Activated B cell treated with CpG ODN at 0.5 μM for 24 hours (primary cell): ENCODE data around the gene ADAMTS17. TPM values are rescaled to one million over a fixed set of nuclear protein-coding genes. Genes with fewer than 3 reads are reported as not detected.

Experiments
- ATAC-seq: fragments of 200-7000 bp; cut with Tn5 transposase; one replicate; pipeline ENCODE4 v1.10.0; 2021; ENCODE audit warnings: low read depth, mild to moderate bottlenecking, moderate library complexity
- CTCF ChIA-PET: fragments of 350-600 bp; sonication (Branson Sonifier 250); formaldehyde crosslinking; loops from one replicate; lab custom pipeline; 2021; ENCODE audit warnings: antibody characterized with exemption; lab: Charles Lee
- POLR2A ChIA-PET: fragments of 350-600 bp; sonication (Branson Sonifier 250); formaldehyde crosslinking; loops from one replicate; lab custom pipeline; 2021; ENCODE audit warnings: antibody characterized with exemption; lab: Charles Lee
- DNase-seq: peaks from one replicate; pipeline ENCODE4 v3.0.0; 2022
- H3K27ac Mint-ChIP-seq: one replicate; pipeline ENCODE4 v1.8.0; 2020; ENCODE audit warnings: mixed read lengths
- H3K27me3 Mint-ChIP-seq: one replicate; pipeline ENCODE4 v1.8.0; 2021; ENCODE audit warnings: mixed read lengths
- H3K36me3 Mint-ChIP-seq: one replicate; pipeline ENCODE4 v1.8.0; 2021; ENCODE audit warnings: low read depth, mixed read lengths
- H3K4me1 Mint-ChIP-seq: one replicate; pipeline ENCODE4 v1.8.0; 2021; ENCODE audit warnings: mixed read lengths
- H3K4me3 Mint-ChIP-seq: one replicate; pipeline ENCODE4 v1.8.0; 2020; ENCODE audit warnings: mild to moderate bottlenecking, mixed read lengths
- H3K9me3 Mint-ChIP-seq: one replicate; pipeline ENCODE4 v1.8.0; 2020; ENCODE audit warnings: mixed read lengths
- intact Hi-C: fragments of 100-400 bp; cut with micrococcal nuclease; formaldehyde crosslinking; loops from one replicate; pipeline ENCODE4 v1.15.1; 2024
- total RNA-seq: library from RNA; stranded (reverse); gene quantifications from 2 replicates; pipeline ENCODE4 v1.2.3, GENCODE V29; 2022
- TF ChIP-seq, protein P1 (sequence below): fragments of 200-600 bp; IDR thresholded peaks from one replicate; pipeline ENCODE4 v1.8.0; 2022; ENCODE audit warnings: antibody characterized with exemption, mild to moderate bottlenecking

ADAMTS17 gene
- total RNA-seq, 1 donor from 2014 or later, result 1.6 TPM

DNA sequence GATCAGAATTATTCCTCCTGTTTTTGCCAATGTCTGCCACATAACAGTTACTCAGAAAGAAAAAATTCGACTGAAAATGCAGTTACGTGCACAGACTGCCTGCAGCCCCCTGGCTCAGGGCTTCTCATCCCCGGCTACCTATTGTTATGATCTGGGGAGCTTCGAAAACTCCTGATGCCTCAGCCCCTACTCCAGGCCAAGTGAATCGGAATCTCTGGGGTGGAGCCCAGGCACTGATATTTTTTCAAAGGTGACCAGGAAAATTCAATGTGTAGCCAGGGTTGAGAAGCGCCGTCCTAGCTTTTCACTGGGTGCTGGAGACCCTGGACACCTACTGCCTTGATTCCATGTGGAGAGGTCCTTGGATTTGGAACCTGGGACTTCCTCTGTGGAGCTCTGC lies 8.5 kb downstream of the ADAMTS17 start:
- ChIA-PET POLR2A (no interaction called here), CTCF (no interaction called here)
- Mint-ChIP-seq H3K36me3 (no peaks in the 10 kb centered on the region), H3K27ac (no peak overlapping the region), H3K27me3 (peaks cover 46% of the 10 kb centered on the region), H3K9me3 (no peaks in the 10 kb centered on the region), H3K4me1 (no peaks in the 10 kb centered on the region), H3K4me3 (no peak overlapping the region)
- intact Hi-C loops, result no loop called here
- TF ChIP-seq, protein P1, sequence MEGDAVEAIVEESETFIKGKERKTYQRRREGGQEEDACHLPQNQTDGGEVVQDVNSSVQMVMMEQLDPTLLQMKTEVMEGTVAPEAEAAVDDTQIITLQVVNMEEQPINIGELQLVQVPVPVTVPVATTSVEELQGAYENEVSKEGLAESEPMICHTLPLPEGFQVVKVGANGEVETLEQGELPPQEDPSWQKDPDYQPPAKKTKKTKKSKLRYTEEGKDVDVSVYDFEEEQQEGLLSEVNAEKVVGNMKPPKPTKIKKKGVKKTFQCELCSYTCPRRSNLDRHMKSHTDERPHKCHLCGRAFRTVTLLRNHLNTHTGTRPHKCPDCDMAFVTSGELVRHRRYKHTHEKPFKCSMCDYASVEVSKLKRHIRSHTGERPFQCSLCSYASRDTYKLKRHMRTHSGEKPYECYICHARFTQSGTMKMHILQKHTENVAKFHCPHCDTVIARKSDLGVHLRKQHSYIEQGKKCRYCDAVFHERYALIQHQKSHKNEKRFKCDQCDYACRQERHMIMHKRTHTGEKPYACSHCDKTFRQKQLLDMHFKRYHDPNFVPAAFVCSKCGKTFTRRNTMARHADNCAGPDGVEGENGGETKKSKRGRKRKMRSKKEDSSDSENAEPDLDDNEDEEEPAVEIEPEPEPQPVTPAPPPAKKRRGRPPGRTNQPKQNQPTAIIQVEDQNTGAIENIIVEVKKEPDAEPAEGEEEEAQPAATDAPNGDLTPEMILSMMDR, result no peak
- DNase-seq (no peak), ATAC-seq (no peak)

DNA sequence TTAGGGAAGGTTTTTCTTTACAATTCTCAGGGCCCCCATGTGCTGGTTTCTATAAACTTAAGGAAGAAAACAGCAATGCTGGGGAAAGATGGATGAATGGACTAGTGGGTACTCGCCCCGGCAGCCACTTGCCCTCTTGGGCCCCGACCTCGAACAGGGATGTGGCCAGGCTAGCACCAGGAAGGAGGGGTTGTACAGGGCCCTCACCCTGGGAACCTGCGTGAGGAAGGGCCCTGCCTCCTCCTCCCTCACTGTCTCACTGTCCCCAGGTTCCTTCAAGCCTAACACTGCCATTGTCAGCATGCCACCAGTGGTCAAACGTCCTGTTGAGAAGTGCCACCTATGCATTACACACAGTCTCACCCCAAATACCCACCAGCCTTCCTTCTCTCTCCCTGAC lies 9.1 kb downstream of the ADAMTS17 start:
- no peaks in the 10 kb centered on the region for H3K9me3 Mint-ChIP-seq
- H3K27ac Mint-ChIP-seq, result no peak overlapping the region
- DNase-seq, result no peak
- intact Hi-C loops, result no loop called here
- no peaks in the 10 kb centered on the region for H3K4me1 Mint-ChIP-seq
- POLR2A ChIA-PET, result no interaction called here
- no peaks in the 10 kb centered on the region for H3K36me3 Mint-ChIP-seq
- peaks cover 42% of the 10 kb centered on the region for H3K27me3 Mint-ChIP-seq
- TF ChIP-seq, protein P1, result no peak
- H3K4me3 Mint-ChIP-seq, result no peak overlapping the region
- ATAC-seq, result no peak
- CTCF ChIA-PET, result no interaction called here

DNA sequence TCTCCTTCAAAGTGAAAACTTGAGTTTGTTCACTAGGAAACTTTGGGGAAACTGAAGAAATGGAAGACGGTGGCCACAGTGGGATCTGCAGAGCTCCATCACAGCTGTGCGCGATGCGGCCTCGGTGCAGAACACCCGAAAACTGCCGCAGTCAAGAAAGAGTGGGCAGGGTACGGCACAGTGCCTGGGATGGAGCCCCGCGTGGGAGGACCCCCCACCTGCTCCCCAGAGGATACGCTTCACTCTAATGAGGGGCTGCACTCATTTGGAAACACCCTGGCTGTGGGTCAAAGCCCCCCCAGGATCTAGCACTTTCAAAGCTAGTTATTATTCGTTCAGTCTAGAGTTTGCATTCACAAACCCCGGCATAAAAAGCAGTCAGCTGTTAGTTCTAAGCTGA lies 9.5 kb downstream of the ADAMTS17 start:
- no peak for ATAC-seq
- intact Hi-C loops, result no loop called here
- Mint-ChIP-seq H3K4me1 (no peaks in the 10 kb centered on the region), H3K36me3 (no peaks in the 10 kb centered on the region), H3K4me3 (no peak overlapping the region), H3K27ac (no peak overlapping the region), H3K9me3 (no peaks in the 10 kb centered on the region), H3K27me3 (peaks cover 40% of the 10 kb centered on the region)
- ChIA-PET POLR2A (no interaction called here), CTCF (no interaction called here)
- TF ChIP-seq, protein P1, result no peak
- no peak for DNase-seq

DNA sequence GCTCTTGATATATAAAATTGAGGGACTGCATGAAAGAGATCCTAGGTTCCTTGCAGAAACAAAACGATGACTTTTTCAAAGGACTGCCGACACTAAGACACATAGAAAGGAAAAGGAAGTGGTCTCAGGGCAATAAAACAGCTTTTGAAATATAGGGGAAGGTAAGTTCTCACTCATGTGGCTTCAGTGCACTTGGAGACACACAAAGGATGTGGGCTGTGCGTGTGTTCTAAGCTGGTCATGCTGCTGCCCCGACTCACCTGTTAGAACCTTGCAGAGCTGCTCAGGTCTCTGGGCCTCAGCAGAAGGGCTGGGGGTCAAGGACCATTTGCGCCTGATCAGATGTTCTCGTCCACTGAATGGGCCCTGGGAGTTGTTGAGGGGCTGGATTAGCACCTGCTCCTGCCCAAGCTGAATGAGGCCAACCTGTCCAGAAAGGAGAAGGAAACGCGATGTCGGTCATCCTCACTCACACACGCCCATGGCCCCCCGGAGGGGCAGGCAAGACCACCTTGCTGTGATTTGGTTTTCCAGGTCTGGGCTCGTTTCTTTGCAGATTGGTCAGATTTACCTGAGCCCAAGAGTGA lies 11.1 kb downstream of the ADAMTS17 start:
- no peak overlapping the region for H3K4me3 Mint-ChIP-seq
- H3K27me3 Mint-ChIP-seq, result peaks cover 33% of the 10 kb centered on the region
- no peaks in the 10 kb centered on the region for H3K4me1 Mint-ChIP-seq
- no peak overlapping the region for H3K27ac Mint-ChIP-seq
- ChIA-PET CTCF (no interaction called here), POLR2A (no interaction called here)
- H3K36me3 Mint-ChIP-seq, result no peaks in the 10 kb centered on the region
- H3K9me3 Mint-ChIP-seq, result no peaks in the 10 kb centered on the region
- TF ChIP-seq, protein P1, result no peak
- DNase-seq (no peak), ATAC-seq (no peak)
- intact Hi-C loops, result no loop called here

DNA sequence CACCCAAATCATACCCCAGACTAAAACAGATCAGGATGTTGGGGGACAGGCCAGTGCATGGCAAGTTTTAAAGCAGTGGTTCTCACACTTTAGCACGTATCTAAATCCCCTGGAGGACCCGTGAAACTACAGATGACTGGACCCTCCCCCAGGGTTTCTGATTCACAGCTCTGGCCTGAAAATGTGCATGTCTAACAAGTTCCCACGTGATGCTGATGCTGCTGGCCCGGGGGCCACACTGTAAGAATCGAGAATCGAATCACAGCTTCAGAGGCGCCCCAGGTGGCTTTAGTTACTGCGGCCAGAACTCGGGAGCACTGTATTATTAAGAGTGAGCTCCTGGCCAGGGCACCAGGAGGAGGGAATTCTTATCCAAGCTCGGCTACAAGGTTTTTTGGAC lies 11.6 kb downstream of the ADAMTS17 start:
- ATAC-seq, result no peak
- intact Hi-C loops, result no loop called here

More for the DNA sequence above, 11.6 kb downstream of the ADAMTS17 start:
- no peaks in the 10 kb centered on the region for H3K36me3 Mint-ChIP-seq
- H3K4me1 Mint-ChIP-seq, result no peaks in the 10 kb centered on the region
- TF ChIP-seq, protein P1, result no peak
- DNase-seq, result no peak
- no peak overlapping the region for H3K27ac Mint-ChIP-seq
- ChIA-PET CTCF (no interaction called here), POLR2A (no interaction called here)
- H3K4me3 Mint-ChIP-seq, result no peak overlapping the region
- peaks cover 28% of the 10 kb centered on the region for H3K27me3 Mint-ChIP-seq
- H3K9me3 Mint-ChIP-seq, result peaks cover 3% of the 10 kb centered on the region
